Hepatocyte (in vitro differentiated cells): ENCODE data around the gene ZMIZ2.

Experiments used
- CTCF ChIP-seq: fragments of 200-600 bp; sonication (generic); IDR thresholded peaks from 2 replicates; pipeline ENCODE4 v1.5.1; 2016; ENCODE audit warnings: antibody characterized with exemption, mild to moderate bottlenecking; ENCODE audit not compliant: poor library complexity
- EZH2phosphoT487 ChIP-seq: fragments of 200-600 bp; sonication (generic); IDR thresholded peaks from one replicate; pipeline ENCODE4 v1.6.1; 2018; ENCODE audit warnings: antibody characterized with exemption, mild to moderate bottlenecking, low read depth, moderate library complexity; ENCODE audit not compliant: unreplicated experiment, severe bottlenecking

- TF ChIP-seq EZH2phosphoT487 (no peak), CTCF (no peak)
These were observed 14.8 kb upstream of the ZMIZ2 start for GRCh38 chr7:44733708-44734481.
